Epithelial cell of proximal tubule (primary cell): ENCODE measurements around the gene TBC1D9B. TPM values are rescaled to one million over a fixed set of nuclear protein-coding genes. Genes with fewer than 3 reads are reported as not detected.

Experiments used
- DNase-seq: peaks from one replicate; pipeline ENCODE4 v3.0.0-alpha.2; 2011; ENCODE audit warnings: low read depth
- H3K4me3 ChIP-seq: 2 replicates; pipeline ENCODE4 v1.5.1; 2011; ENCODE audit warnings: low read depth, mild to moderate bottlenecking, low read length
- total RNA-seq: library from RNA; depleted of rRNA; stranded (reverse); fragments of >200 nt; gene quantifications from 2 replicates; pipeline ENCODE4 v1.2.3, GENCODE V29; 2015
- TF ChIP-seq, protein P1 (sequence below): conservative IDR thresholded peaks from 2 replicates; pipeline ENCODE4 v1.5.1; 2012; ENCODE audit warnings: low read depth, mild to moderate bottlenecking, low read length

TBC1D9B gene
- 67.5 and 69.0 TPM in 2 replicates for total RNA-seq

DNA sequence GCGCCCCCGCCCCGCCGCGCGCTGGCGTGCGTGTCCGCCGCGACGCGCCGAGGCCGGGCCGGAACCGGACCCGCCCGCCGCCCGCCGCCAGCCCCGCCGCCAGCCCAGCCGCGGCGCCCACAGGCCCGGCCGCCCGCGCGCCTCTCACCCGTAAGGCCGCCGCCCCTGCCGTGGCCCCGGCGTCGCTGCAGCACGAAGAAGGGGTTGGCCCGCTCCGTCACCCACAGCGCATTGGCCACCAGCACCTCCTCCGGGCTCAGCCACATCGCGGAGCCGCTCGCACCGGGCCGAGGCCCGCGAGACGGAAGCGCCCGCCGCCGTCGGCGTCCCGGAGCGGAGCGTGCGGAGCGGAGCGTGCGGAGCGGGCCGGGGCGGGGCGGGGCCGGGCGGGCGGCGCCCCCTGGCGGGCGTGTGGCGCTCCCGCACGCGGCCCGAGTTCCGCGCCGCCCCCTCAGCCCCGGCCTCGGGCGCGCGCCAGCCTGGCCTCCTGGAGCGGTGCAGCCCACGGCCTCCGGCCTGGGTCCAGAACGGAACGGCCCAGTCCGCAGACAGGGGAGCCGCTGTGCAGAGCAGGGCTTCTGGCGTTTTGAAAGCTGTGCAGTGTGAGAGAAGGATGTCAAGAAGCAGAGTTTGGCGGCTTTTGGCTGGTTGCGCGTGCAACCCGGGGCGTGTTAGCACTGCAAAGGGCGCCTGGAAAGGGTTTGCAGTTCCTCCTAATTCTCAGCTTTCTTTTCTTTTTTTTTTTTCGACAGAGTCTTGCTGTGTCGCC lies at the start of gene TBC1D9B:
Gene TBC1D9B (minus strand): TSS at position 342 of the 769 bp plus-strand sequence. CDS start 76 bp downstream, at position 266.
- no peak for DNase-seq
- peak within 1 kb of the TSS; percentile 85 for H3K4me3 ChIP-seq
- TF ChIP-seq, protein P1, sequence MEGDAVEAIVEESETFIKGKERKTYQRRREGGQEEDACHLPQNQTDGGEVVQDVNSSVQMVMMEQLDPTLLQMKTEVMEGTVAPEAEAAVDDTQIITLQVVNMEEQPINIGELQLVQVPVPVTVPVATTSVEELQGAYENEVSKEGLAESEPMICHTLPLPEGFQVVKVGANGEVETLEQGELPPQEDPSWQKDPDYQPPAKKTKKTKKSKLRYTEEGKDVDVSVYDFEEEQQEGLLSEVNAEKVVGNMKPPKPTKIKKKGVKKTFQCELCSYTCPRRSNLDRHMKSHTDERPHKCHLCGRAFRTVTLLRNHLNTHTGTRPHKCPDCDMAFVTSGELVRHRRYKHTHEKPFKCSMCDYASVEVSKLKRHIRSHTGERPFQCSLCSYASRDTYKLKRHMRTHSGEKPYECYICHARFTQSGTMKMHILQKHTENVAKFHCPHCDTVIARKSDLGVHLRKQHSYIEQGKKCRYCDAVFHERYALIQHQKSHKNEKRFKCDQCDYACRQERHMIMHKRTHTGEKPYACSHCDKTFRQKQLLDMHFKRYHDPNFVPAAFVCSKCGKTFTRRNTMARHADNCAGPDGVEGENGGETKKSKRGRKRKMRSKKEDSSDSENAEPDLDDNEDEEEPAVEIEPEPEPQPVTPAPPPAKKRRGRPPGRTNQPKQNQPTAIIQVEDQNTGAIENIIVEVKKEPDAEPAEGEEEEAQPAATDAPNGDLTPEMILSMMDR = peak; percentile 27

DNA sequence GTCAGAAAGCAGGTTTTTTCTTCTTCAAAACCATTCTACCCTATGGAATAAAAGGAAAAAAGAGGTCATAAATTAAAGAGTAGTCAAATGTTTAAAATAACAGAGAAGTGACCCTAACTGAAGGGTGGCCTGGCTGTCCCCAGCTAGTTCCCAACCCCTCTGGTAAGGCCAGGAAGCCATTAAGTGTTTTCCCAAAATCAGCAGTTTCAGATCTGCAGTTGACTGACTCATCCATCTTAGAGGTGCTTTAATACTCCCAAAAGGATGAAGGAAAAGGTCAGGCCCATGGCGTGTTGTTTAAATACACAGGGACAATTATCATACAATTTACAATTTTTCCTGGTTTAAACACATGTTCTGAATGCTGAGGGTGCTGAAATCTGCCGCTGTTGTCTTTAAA lies 47.9 kb upstream of the TBC1D9B start:
- TF ChIP-seq, protein P1 = no peak
- no peak overlapping the region for H3K4me3 ChIP-seq
- no peak for DNase-seq

DNA sequence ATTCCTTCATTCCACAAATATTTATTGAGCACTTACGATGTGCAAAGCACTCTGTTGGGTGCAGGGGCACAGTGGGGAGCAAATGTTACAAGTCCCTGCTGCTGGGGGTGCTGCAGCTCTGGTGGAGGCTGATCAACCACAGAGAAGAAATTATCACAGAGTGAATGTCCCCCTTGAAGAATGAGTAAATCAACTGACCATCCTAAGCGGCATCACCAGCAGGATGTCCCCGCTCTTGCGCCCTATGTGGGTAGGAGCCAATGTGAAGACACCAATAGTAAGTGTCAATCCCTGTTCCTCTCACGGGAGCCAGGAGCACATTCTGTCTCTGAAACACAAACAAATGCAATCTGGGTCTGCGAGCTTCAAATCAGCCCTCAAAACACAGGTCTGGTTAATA lies 47.4 kb upstream of the TBC1D9B start:
- no peak overlapping the region for H3K4me3 ChIP-seq

DNA sequence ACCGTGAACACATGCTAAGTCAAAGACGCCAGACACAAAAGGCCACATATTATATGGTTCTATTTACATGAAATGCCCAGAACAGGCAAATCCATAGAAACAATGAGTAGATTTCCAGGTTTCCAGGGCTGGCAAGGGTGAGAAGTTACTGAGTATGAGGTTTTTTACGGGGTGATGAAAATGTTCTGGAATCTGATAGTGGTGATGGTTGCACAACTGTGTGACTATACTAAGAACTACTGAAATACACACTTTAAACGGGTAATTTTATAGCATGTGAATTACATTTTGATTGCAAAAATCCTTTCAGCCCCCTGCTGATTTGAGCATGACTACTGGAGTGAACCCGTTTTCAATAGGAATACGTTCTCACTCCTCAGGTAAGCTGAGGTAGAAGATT lies 46.7 kb upstream of the TBC1D9B start:
- TF ChIP-seq, protein P1 = no peak
- no peak overlapping the region for H3K4me3 ChIP-seq
- no peak for DNase-seq

More for the DNA sequence above, 47.4 kb upstream of the TBC1D9B start:
- TF ChIP-seq, protein P1 = no peak
- no peak for DNase-seq

DNA sequence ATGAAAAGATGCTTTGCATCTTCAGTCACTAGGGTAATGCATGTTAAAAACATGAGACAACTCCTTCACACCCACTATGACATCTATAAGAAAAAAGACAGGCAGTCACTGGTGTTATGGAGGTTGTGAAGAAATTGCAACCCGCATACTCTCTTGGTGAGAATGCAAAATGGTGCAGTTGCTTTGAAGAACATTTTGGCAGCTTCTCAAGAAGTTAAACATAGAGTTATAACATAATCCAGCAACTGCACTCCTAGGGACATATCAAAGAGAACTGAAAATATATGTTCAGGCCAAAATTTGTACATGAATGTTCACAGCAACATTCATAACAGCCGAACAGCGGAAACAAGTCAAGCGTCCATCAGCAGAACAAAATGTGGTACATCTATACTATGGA lies 46.3 kb upstream of the TBC1D9B start:
- no peak for DNase-seq
- no peak overlapping the region for H3K4me3 ChIP-seq
- TF ChIP-seq, protein P1 = no peak

DNA sequence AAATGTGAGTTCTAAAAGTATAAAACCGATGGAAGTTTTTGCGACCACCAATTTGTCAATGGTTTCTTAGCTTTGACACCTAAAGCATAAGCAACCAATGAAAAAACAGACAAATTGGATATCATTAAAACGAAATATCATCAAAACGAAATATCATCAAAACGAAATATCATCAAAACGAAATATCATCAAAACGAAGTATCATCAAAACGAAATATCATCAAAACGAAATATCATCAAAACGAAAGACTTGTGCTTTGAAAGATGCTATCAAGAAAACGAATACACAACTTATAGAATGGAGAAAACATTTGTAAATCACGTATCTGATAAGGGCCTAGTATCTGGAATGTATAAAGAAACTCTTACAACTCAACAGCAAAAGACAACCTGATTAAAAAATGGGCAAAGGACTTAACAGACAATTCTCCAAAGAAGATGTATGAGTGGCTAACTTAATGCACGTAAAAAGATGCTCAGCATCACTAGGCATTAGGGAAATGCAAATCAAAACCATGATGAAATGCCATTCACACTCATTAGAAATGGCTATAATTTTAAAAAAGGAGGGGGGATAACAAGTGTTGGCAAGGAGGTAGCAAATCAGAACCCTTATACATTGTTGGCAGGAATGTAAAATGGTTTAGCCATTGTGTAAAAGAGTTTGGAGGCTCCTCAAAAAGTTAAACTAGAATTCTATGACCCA lies 29.4 kb upstream of the TBC1D9B start:
- TF ChIP-seq, protein P1 = no peak
- no peak for DNase-seq
- H3K4me3 ChIP-seq = no peak overlapping the region
